DND-41 (cell line): ENCODE data around the gene ADRA2B.
A peak's percentile ranks its signal among the peaks of the same experiment; 100 is the strongest.

Experiments used
- ATAC-seq: fragments of 200-7000 bp; cut with Tn5 transposase; 3 replicates; pipeline ENCODE4 v1.9.1; 2021; ENCODE audit warnings: low read depth; ENCODE audit not compliant: insufficient read depth
- DNase-seq: peaks from one replicate; pipeline ENCODE4 v3.0.0-alpha.2; 2020
- H2AFZ ChIP-seq: 2 replicates; pipeline ENCODE4 v1.6.0; 2012; ENCODE audit warnings: low read depth, low read length
- H3K27ac ChIP-seq: 2 replicates; pipeline ENCODE4 v1.5.1; 2012; ENCODE audit warnings: low read length, inconsistent platforms
- H3K27me3 ChIP-seq: fragments of 200-600 bp; sonication (generic); 2 replicates; pipeline ENCODE4 v1.6.0; 2012; ENCODE audit warnings: low read length, mild to moderate bottlenecking, inconsistent platforms; ENCODE audit not compliant: insufficient read depth, poor library complexity
- H3K36me3 ChIP-seq: 2 replicates; pipeline ENCODE4 v1.5.1; 2012; ENCODE audit warnings: low read length, inconsistent platforms; ENCODE audit not compliant: insufficient read depth
- H3K4me1 ChIP-seq: 2 replicates; pipeline ENCODE4 v1.5.1; 2012; ENCODE audit warnings: mild to moderate bottlenecking, low read length; ENCODE audit not compliant: insufficient read depth
- H3K4me2 ChIP-seq: 2 replicates; pipeline ENCODE4 v1.6.0; 2012; ENCODE audit warnings: mild to moderate bottlenecking, moderate library complexity, low read length, inconsistent platforms; ENCODE audit not compliant: insufficient read depth
- H3K4me3 ChIP-seq, 2 experiments: fragments of 200-600 bp in 1 of 2; shearing (Covaris generic) in 1 of 2; 2 replicates each; pipeline ENCODE4 v1.5.1; 2012 to 2016; ENCODE audit warnings: inconsistent platforms in 2 of 2, low read length in 2 of 2, mild to moderate bottlenecking in 2 of 2, low read depth in 1 of 2, moderate library complexity in 1 of 2
- H3K79me2 ChIP-seq: 2 replicates; pipeline ENCODE4 v1.6.0; 2012; ENCODE audit warnings: low read length, inconsistent platforms; ENCODE audit not compliant: insufficient read depth
- H3K9ac ChIP-seq: 2 replicates; pipeline ENCODE4 v1.6.0; 2012; ENCODE audit warnings: low read depth, mild to moderate bottlenecking, inconsistent platforms, low read length, moderate library complexity
- H3K9me3 ChIP-seq: 2 replicates; pipeline ENCODE4 v1.5.1; 2012; ENCODE audit warnings: low read length, moderate library complexity, mild to moderate bottlenecking, inconsistent platforms; ENCODE audit not compliant: insufficient read depth, severe bottlenecking
- H4K20me1 ChIP-seq: 2 replicates; pipeline ENCODE4 v1.6.0; 2012; ENCODE audit warnings: low read length; ENCODE audit not compliant: insufficient read depth
- CTCF ChIP-seq: IDR thresholded peaks from 2 replicates; pipeline ENCODE4 v1.5.1; 2012; ENCODE audit warnings: borderline replicate concordance, low read length, moderate library complexity, mild to moderate bottlenecking; ENCODE audit not compliant: poor library complexity, severe bottlenecking; ENCODE audit errors: extremely low read depth
- EZH2 ChIP-seq: IDR thresholded peaks from 3 replicates; pipeline ENCODE4 v1.6.1; 2012; ENCODE audit warnings: borderline replicate concordance, low read depth, mild to moderate bottlenecking, moderate library complexity, low read length, inconsistent platforms; ENCODE audit not compliant: severe bottlenecking

ADRA2B gene

DNA sequence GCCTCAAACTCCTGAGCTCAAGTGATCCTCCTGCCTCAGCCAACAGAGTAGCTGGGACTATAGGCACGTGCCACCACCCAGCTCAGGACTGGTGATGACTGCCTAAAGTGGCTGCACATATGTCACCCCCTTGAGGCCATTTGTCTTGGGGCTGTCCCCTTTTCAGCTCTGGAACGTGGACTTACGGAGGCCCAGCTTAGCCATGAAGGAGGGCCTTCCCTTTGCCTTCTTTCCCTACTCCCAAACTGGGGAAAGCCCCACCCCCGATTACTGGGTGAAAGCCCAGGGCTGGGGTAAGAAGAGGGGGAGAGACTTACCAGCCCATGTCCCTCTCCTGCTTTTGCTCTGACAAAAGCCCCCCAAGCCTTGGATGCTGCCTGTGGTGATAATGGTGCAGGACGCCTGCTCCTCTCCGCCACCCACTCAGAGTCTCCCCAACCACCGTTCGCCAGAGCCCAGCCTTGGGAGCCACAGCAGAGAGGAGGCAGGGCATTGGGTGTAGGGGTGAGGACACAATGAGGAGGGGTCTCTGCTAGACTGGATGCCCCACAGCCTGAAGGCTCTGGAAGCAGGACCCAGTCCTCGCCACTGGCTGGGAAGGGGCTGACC lies 31.3 kb upstream of the ADRA2B start:
- DNase-seq (no peak), ATAC-seq (no peak)
- H3K79me2 ChIP-seq = peaks cover 14% of the 10 kb centered on the region
- no peak overlapping the region for H3K9ac ChIP-seq
- no peak overlapping the region for H2AFZ ChIP-seq
- peaks cover 8% of the 10 kb centered on the region for H4K20me1 ChIP-seq
- H3K4me3 ChIP-seq = no peak overlapping the region
- no peaks in the 10 kb centered on the region for H3K27me3 ChIP-seq
- H3K9me3 ChIP-seq = no peaks in the 10 kb centered on the region
- H3K36me3 ChIP-seq = peaks cover 12% of the 10 kb centered on the region
- peaks cover 64% of the 10 kb centered on the region for H3K4me1 ChIP-seq
- peak overlapping the region; percentile 26; the same call in 1 of the 2 replicates for H3K4me2 ChIP-seq
- no peak for TF ChIP-seq EZH2
- TF ChIP-seq CTCF = no peak
- peak overlapping the region; percentile 86 for H3K27ac ChIP-seq

DNA sequence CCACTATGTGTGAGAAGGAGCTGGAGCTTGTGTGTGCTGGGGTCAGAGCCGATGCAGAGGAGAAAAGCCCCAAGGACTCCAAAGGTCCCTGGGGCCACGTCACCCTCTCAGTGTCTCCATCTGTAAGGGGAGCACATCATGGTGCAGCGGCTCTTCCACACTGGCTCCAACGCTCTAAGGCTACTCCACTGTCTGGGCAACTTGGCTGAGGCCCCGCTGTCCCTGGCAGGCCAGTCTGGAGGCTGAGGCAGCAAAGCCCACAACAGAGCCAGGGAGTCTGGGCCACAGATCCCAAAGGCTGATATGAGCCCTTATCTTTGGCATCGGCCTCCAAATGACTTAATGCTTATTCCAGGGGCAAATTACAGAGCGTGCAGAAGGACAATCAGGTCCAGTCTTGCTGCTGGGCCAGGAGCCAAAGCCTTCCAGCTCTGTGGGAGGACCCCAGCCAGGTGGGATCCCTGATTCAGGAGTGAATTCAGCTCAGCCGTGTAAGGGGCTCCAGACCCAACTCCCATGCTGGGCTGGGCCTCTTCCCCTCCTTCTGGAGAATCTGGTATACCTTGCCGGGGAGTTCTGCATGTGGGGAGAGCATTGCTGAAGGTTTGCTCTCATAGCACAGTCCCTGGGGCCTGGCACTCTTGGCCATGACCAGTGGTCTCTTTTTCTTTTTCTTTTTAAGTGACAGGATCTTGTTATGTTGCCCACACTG lies 30.7 kb upstream of the ADRA2B start:
- ATAC-seq (no peak), DNase-seq (no peak)
- Histone ChIP-seq H3K4me2 (peak overlapping the region; percentile 75), H3K9me3 (no peaks in the 10 kb centered on the region), H3K27me3 (no peaks in the 10 kb centered on the region), H3K4me3 (peak overlapping the region in 1 of 2 experiments; percentile 66; a peak in 2 of 4 replicates), H3K36me3 (peaks cover 12% of the 10 kb centered on the region), H3K79me2 (peaks cover 14% of the 10 kb centered on the region), H4K20me1 (peaks cover 11% of the 10 kb centered on the region), H2AFZ (no peak overlapping the region), H3K4me1 (peaks cover 64% of the 10 kb centered on the region), H3K9ac (peak overlapping the region; percentile 82), H3K27ac (peak overlapping the region; percentile 86)
- TF ChIP-seq CTCF (no peak), EZH2 (no peak)

DNA sequence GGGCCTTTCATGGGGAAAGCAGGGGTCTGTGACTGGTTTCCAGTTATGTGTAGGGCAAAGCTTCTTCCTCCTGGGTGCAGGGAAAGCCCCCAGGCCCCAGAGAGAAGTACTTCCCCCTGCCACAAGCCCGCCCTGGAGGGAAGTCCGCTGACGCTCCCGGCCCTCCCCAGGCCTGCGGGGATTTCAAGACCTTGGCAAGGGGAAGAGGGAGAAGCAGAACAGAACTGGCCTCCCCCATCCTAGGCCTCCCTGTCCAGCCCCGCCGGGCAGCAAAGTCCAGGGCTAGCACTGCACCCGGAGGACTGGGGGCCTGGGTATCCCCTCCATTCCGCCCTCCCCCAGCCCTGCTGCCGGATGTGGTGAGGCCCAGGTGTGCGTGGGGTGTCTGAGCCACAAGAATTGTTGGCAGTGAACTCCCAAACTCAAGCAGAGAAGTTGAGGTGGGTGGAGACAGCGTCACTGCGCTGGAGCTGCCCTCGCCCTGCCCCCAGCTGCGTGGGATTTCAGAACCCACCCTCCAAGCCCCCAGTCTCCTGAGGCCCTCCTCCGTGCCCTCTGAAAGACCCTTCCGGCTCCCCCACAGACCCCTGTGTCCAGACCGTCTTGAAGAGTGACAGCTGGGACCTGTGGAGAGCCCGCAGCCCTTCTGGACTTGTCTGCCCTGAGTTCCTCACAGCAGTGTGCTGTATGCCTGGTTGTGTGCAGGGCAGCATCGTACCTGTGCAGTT lies 29.9 kb upstream of the ADRA2B start:
- H3K79me2 ChIP-seq = peaks cover 14% of the 10 kb centered on the region
- H4K20me1 ChIP-seq = peaks cover 11% of the 10 kb centered on the region
- peak overlapping the region; percentile 82 for H3K9ac ChIP-seq
- TF ChIP-seq CTCF = no peak
- TF ChIP-seq EZH2 = no peak
- DNase-seq (peak; percentile 93), ATAC-seq (peak; percentile 73)
- peaks cover 61% of the 10 kb centered on the region for H3K4me1 ChIP-seq
- peaks cover 12% of the 10 kb centered on the region for H3K36me3 ChIP-seq
- H3K4me2 ChIP-seq = peak overlapping the region; percentile 75
- peak overlapping the region; percentile 86 for H3K27ac ChIP-seq
- peak overlapping the region; percentile 21 to 66; a peak in 3 of 4 replicates for H3K4me3 ChIP-seq
- H3K9me3 ChIP-seq = no peaks in the 10 kb centered on the region
- H2AFZ ChIP-seq = peak overlapping the region; percentile 90
- no peaks in the 10 kb centered on the region for H3K27me3 ChIP-seq
